GM10248 (cell line): Measurements from ENCODE around the gene TXNL1.

Experiments used
- CTCF ChIA-PET: fragments of 300-600 bp; sonication (Branson Sonifier 250); formaldehyde crosslinking; extraction: SDS; loops from one replicate; lab custom pipeline; 2021; ENCODE audit warnings: antibody characterized with exemption; lab: Yijun Ruan, JAX
- POLR2A ChIA-PET: fragments of 350-650 bp; sonication (Branson Sonifier 250); formaldehyde crosslinking; extraction: SDS; loops from one replicate; lab custom pipeline; 2020; ENCODE audit warnings: antibody characterized with exemption; lab: Yijun Ruan, JAX
- DNase-seq: peaks from one replicate; pipeline ENCODE4 v3.0.0; 2012; ENCODE audit errors: extremely low spot score
- CTCF ChIP-seq: IDR thresholded peaks from 2 replicates; pipeline ENCODE4 v1.5.1; 2012; ENCODE audit warnings: mild to moderate bottlenecking, low read depth; ENCODE audit errors: extremely low read depth, missing control alignments, control extremely low read depth

Gene TXNL1

DNA sequence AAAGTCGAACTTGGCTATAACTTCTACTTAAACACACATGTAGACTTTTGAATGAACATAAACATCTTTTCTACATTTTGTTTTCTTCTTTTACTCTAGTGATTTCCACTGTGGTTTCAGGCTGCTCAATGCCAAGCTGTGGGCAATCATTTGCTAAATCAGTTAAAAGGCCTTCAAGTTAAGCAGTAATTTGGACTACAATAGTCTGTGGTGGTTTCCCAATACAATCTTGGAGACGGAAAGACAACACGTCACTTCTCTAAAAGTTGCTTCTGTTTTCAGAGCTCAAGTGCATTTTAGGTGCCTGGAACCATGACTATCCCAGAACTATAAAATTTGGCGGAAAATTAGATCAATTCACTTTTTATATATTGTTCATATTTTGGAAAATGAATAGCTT is 69.4 kb downstream of the TXNL1 start:
- POLR2A ChIA-PET: no interaction called here
- no peak for DNase-seq
- CTCF ChIA-PET: interaction anchor here (1.6 kb wide), 1 partner anchor 1153 kb away, joined by 4 read pairs; no protein-coding TSS in a partner anchor
- no peak for TF ChIP-seq CTCF

DNA sequence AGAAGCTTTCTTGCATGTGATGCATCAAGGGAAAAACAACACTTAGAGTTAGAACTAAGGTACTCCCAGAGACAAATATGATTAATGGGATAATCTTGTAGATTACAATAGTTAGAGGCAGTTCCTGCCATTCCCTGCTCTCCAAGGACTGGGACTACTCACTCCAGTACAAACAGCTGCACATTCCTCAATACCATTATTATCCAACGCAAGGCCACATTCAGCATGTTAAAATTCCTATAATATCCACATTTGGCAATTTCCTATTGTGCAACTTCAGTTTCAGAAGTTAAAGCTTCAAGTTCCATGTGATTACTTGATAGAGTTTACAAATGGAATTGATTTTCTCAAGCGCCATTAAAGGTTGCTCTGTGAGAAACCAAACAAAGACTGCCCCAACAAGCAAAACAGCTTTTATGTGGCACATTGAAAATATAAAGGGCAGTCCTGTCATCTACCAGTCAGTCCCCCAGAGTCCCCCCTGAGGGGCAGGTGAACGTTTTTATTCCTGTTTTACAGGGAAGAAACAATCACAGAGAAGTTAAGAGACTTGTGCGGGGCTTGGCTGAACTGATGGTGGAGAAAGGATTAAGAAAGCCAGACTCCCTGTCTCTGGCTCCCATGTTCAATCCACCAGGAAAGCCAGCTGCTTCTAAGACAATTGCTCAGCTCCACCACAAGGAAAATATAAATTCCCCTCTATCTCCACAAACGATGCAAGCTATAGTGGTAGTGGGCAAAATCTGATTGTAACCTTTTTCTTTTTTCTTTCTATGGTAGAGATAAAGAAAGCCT is 72.6 kb downstream of the TXNL1 start:
- CTCF ChIA-PET: interaction anchor here (1.0 to 1.9 kb wide), 3 partner anchors 9 to 11 kb away, joined by 3 to 7 read pairs (median 4); no protein-coding TSS in a partner anchor
- POLR2A ChIA-PET: no interaction called here
- TF ChIP-seq CTCF: no peak
- DNase-seq: no peak

- no peak for TF ChIP-seq CTCF
- POLR2A ChIA-PET: no interaction called here
- CTCF ChIA-PET: interaction anchor here (1.0 to 1.9 kb wide), 2 partner anchors 9 to 11 kb away, joined by 3 to 7 read pairs; no protein-coding TSS in a partner anchor
- DNase-seq: no peak
These were observed 73.3 kb downstream of the TXNL1 start for GRCh38 chr18:56565046-56565445.

DNA sequence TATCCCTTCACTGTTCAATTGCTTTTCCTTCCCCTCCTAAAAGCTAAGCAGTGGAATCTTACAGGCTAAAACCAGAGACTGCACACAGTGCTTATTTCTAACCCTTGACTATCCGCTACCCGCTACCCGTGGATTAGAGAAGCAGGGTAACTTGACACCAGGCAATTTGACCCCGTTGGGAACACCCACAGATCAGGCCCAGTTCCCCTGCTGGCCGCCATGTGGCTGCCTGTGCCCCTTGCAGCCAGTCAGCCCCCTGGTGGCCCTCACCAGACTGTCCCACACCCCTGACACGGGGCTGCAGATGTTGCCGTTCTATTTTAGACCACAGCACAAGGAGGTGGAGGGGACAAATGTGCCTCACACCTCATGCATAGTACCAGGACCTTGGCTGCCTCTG is 74.8 kb downstream of the TXNL1 start:
- no peak for DNase-seq
- TF ChIP-seq CTCF: no peak
- ChIA-PET CTCF (no interaction called here), POLR2A (no interaction called here)

DNA sequence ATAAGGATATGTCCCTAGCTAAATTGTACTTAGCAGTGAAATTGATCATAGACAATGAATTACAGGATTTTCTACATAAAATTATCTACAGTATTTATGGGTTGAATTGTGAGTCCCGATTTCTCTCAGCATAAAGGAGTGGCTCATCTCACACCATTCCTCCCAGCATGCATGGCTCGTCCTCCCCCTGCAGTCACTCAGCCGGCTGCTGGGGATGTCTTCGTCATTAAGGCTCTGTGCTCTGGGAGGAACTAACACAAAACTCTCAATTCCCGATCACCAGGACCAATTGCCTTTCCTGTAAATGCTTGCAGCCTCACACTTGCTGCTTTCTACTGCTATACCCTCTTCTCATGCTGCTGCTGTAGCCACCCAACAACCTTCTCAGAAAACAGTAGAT is 75.9 kb downstream of the TXNL1 start:
- ChIA-PET CTCF (no interaction called here), POLR2A (no interaction called here)
- TF ChIP-seq CTCF: no peak
- no peak for DNase-seq

- ChIA-PET POLR2A (no interaction called here), CTCF (no interaction called here)
- no peak for DNase-seq
- TF ChIP-seq CTCF: no peak
These were observed 77.4 kb downstream of the TXNL1 start for GRCh38 chr18:56560992-56561391.
